ENCODE measurements around the gene AP2B1.

Gene AP2B1

DNA sequence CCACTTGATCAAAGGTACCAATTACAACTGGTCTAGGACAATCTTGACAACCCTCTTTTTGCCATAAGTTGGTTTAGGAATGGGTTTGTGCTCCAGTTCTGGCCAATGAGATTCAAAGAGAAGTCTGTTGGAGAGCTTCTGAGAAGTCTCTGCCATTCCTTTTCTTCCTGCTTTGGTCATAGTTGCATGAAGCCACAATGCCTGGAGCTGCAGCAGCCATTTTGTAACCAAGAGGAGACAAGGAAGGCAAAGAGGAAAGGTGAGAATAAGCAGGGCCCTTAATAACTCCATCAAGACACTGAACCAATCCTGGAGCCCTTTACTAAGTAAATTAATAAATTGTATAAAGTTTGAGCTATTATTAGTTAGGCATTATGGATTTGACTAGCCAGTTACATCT lies 170.1 kb downstream of the AP2B1 start:
- DNase-seq = no peak
- H3K36me3 ChIP-seq = no peaks in the 10 kb centered on the region
- no peaks in the 10 kb centered on the region for H3K27me3 ChIP-seq (ENCODE audit: insufficient read depth, low read depth, severe bottlenecking)
- TF ChIP-seq, protein P1, sequence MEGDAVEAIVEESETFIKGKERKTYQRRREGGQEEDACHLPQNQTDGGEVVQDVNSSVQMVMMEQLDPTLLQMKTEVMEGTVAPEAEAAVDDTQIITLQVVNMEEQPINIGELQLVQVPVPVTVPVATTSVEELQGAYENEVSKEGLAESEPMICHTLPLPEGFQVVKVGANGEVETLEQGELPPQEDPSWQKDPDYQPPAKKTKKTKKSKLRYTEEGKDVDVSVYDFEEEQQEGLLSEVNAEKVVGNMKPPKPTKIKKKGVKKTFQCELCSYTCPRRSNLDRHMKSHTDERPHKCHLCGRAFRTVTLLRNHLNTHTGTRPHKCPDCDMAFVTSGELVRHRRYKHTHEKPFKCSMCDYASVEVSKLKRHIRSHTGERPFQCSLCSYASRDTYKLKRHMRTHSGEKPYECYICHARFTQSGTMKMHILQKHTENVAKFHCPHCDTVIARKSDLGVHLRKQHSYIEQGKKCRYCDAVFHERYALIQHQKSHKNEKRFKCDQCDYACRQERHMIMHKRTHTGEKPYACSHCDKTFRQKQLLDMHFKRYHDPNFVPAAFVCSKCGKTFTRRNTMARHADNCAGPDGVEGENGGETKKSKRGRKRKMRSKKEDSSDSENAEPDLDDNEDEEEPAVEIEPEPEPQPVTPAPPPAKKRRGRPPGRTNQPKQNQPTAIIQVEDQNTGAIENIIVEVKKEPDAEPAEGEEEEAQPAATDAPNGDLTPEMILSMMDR (IDR thresholded peaks at IDR 0.05; ENCODE audit: low read depth, low read length) = no peak
- no peaks in the 10 kb centered on the region for H3K9me3 ChIP-seq (ENCODE audit: severe bottlenecking)
- no peak overlapping the region for H3K4me3 ChIP-seq (ENCODE audit: low read depth, low read length)
- no peak overlapping the region for H3K27ac ChIP-seq

DNA sequence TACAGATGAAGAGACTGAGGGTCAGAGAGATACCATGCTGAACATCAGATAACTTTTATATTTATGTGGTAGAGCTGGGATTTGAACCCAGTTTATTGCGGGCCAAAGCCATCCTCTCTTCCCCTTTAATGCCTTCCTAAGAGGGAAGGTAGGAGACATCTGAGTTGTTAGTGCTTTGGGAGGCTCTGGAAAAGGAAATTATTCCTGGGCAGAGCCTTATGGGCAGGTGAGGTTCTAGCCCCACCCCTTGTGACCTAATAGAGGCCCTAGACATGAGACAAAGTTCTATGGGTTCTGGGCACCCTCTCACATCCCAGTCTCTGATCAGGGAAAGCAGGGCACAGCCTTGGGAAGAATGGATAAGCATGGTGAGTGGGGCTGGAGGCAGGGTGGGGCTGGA lies 173.5 kb downstream of the AP2B1 start, which contains the start of gene C17orf50:
C17orf50 (plus strand) TSS at position 301 of the 400 bp plus-strand sequence; CDS start at position 356, 55 bp downstream.
- no peak within 1 kb of the TSS for H3K4me3 ChIP-seq (ENCODE audit: low read depth, low read length)
- H3K27me3 ChIP-seq (ENCODE audit: insufficient read depth, low read depth, severe bottlenecking) = no peaks in the 10 kb centered on the region
- H3K36me3 ChIP-seq = no peaks in the 10 kb centered on the region
- TF ChIP-seq, protein P1 (IDR thresholded peaks at IDR 0.05; ENCODE audit: low read depth, low read length) = no peak
- H3K27ac ChIP-seq = no peak within 1 kb of the TSS
- H3K9me3 ChIP-seq (ENCODE audit: severe bottlenecking) = no peaks in the 10 kb centered on the region
- no peak for DNase-seq

DNA sequence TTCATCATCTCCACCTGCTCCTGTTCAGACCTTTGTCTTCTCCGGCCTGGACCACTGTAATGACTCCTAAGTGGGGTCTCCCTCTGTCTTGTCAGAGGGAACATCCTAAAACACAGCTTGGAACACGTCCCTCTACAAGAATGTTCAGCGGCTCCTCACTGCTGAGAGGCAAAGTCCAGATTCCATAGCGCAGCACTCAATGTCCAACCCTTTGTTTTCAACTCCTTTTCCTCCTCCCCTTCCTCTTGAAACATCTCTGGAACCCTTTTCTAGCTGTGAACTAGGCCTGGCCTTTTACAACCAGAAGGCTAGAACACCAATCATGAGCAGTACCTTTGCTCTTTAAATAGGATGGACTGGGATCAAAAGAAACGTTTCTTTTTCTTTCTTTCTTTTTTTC lies 174.5 kb downstream of the AP2B1 start:
- Histone ChIP-seq H3K4me3 (ENCODE audit: low read depth, low read length) (no peak overlapping the region), H3K27ac (no peak overlapping the region), H3K27me3 (ENCODE audit: insufficient read depth, low read depth, severe bottlenecking) (no peaks in the 10 kb centered on the region), H3K36me3 (no peaks in the 10 kb centered on the region), H3K9me3 (ENCODE audit: severe bottlenecking) (no peaks in the 10 kb centered on the region)
- no peak for DNase-seq
- TF ChIP-seq, protein P1 (IDR thresholded peaks at IDR 0.05; ENCODE audit: low read depth, low read length) = no peak

DNA sequence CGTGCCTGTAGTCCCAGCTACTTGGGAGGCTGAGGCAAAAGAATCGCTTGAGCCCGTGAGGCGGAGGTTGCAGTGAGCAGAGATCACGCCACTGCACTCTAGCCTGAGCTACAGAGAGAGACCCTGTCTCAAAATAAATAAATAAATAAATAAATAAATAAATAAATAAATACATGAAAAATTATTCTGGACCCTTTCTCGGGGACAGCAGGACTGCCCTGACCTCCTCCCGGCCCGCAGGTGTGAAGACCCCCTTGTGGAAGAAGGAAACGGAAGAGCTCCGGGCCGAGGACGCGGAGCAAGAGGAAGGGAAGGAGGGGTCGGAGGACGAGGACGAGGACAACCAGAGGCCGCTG lies 176.6 kb downstream of the AP2B1 start:
- TF ChIP-seq, protein P1 (IDR thresholded peaks at IDR 0.05; ENCODE audit: low read depth, low read length) = no peak
- DNase-seq = no peak
- H3K4me3 ChIP-seq (ENCODE audit: low read depth, low read length) = peak overlapping the region; percentile 77
- no peaks in the 10 kb centered on the region for H3K36me3 ChIP-seq
- no peaks in the 10 kb centered on the region for H3K27me3 ChIP-seq (ENCODE audit: insufficient read depth, low read depth, severe bottlenecking)
- no peaks in the 10 kb centered on the region for H3K9me3 ChIP-seq (ENCODE audit: severe bottlenecking)
- no peak overlapping the region for H3K27ac ChIP-seq

DNA sequence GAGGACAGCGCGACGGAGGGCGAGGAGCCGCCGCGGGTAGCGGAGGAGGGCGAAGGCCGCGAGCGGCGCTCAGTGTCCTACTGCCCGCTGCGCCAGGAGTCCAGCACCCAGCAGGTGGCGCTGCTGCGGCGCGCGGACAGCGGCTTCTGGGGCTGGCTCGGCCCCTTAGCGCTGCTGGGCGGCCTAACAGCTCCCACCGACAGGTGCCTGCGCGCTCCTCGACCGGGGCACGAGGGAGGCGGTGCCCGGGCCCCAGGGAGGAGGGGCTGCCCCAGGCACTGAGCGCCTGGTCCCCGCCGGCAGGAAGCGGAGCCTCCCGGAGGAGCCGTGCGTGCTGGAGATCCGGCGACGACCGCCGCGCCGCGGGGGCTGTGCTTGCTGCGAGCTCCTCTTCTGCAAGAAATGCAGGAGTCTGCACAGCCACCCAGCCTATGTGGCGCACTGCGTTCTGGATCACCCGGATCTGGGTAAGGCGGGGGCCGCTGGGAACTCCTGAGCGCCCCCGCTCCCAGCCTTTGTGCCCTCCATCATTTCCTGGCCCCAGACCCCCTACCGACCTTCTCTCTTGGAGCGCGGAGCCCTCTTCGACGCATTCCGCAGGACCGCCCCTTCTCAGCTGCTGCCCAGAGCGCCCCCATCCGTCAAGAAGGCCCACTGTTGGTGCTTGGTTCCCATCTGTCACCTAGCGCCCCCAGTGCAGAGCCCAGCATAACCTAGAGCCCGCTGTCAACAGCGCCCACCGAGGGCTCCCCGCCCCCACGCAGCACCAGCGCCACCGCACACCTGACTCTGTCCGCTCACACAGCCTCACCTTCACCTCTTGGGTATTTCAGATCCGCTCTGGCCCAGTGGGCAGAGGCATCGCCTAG lies 177.2 kb downstream of the AP2B1 start:
- peak overlapping the region; percentile 63 for H3K27ac ChIP-seq
- no peaks in the 10 kb centered on the region for H3K36me3 ChIP-seq
- no peaks in the 10 kb centered on the region for H3K9me3 ChIP-seq (ENCODE audit: severe bottlenecking)
- TF ChIP-seq, protein P1 (IDR thresholded peaks at IDR 0.05; ENCODE audit: low read depth, low read length) = peak; percentile 99
- no peaks in the 10 kb centered on the region for H3K27me3 ChIP-seq (ENCODE audit: insufficient read depth, low read depth, severe bottlenecking)
- peak; percentile 92 for DNase-seq
- peak overlapping the region; percentile 77 for H3K4me3 ChIP-seq (ENCODE audit: low read depth, low read length)

Data from WERI-Rb-1 (cell line).